Testis (tissue), 3 donors: Measurements from ENCODE around the gene ZNF429. TPM values are rescaled to one million over a fixed set of nuclear protein-coding genes. Genes with fewer than 3 reads are reported as not detected.
A peak's percentile ranks its signal among the peaks of the same experiment; 100 is the strongest.

ENCODE experiments used
- DNase-seq: peaks from one replicate; pipeline ENCODE4 v3.0.0-alpha.2; 2019
- H3K27ac ChIP-seq, 2 donors: fragments of 200-600 bp; sonication (generic); one replicate each; pipeline ENCODE4 v1.5.1; 2019
- H3K27me3 ChIP-seq: fragments of 200-600 bp; sonication (generic); one replicate; pipeline ENCODE4 v1.5.1; 2019
- H3K36me3 ChIP-seq: fragments of 200-600 bp; sonication (generic); one replicate; pipeline ENCODE4 v1.5.1; 2017; ENCODE audit warnings: low read depth; ENCODE audit errors: missing control alignments
- H3K4me1 ChIP-seq: fragments of 200-600 bp; sonication (generic); one replicate; pipeline ENCODE4 v1.5.1; 2019
- H3K4me3 ChIP-seq, 2 donors: fragments of 200-600 bp; sonication (generic); one replicate each; pipeline ENCODE4 v1.5.1; 2017 to 2019
- H3K9me3 ChIP-seq: fragments of 200-600 bp; sonication (generic); one replicate; pipeline ENCODE4 v1.5.1; 2017
- CTCF ChIP-seq, 3 experiments: fragments of 450-650 bp in 2 of 3; fragments of 200-600 bp in 1 of 3; sonication (generic) in 1 of 3; IDR thresholded peaks; one replicate each; pipeline ENCODE4 v1.5.1; 2016 to 2019; ENCODE audit warnings: antibody characterized with exemption in 3 of 3, mild to moderate bottlenecking in 2 of 3, moderate library complexity in 1 of 3
- POLR2A ChIP-seq: fragments of 450-650 bp; IDR thresholded peaks from one replicate; pipeline ENCODE4 v1.6.1; 2017; ENCODE audit warnings: antibody characterized with exemption, mild to moderate bottlenecking, moderate library complexity
- WGBS, 2 donors: methylation state at CpG; one replicate each; pipeline ENCODE4 v1.1.5; 2018; 5-methylcytosine and 5-hydroxymethylcytosine counted together
- intact Hi-C: fragments of 100-400 bp; cut with DNase I; formaldehyde crosslinking; loops from one replicate; pipeline ENCODE4 v1.15.1; 2023; ENCODE audit warnings: low total_unique reads
- polyA plus RNA-seq: library from polyadenylated mRNA; stranded (reverse); fragments of 350-450 nt; fragmentation: Illumina TruSeq; extraction: RNeasy Lipid Tissue Mini Kit (QIAGEN cat#74804); gene quantifications from one replicate; pipeline ENCODE4 v1.2.3, GENCODE V29; 2014; ENCODE audit warnings: low read depth, low replicate concordance; ENCODE audit not compliant: insufficient read depth
- total RNA-seq, 2 donors: library from RNA; depleted of rRNA; stranded (reverse); fragments of >200 nt; gene quantifications; one replicate each; pipeline ENCODE4 v1.2.3, GENCODE V29; 2016

ZNF429 gene
- total and polyA plus RNA-seq, 3 donors from 2014 or later, result 10.1 to 40.9 (median 32.3) TPM

GRCh38 chr19:21482863-21483276, 22.5 kb upstream of the ZNF429 start:
- Histone ChIP-seq H3K9me3 (no peaks in the 10 kb centered on the region), H3K4me3 (peak overlapping the region; percentile 45), H3K27ac (no peak overlapping the region), H3K36me3 (no peaks in the 10 kb centered on the region), H3K4me1 (no peaks in the 10 kb centered on the region), H3K27me3 (no peaks in the 10 kb centered on the region)
- WGBS, 2 donors, result 16 to 59% methylated on average over 10 to 18 of the region's 18 CpGs
- TF ChIP-seq CTCF (IDR thresholded peaks at IDR 0.05), result peak; percentile 55 to 73 (median 63)
- no peak for TF ChIP-seq POLR2A
- intact Hi-C loops, result no loop called here
- DNase-seq, result peak; percentile 67

- TF ChIP-seq CTCF (IDR thresholded peaks at IDR 0.05), result peak; percentile 29 to 77 (median 70)
- no peak for TF ChIP-seq POLR2A
- intact Hi-C loops, result no loop called here
- Histone ChIP-seq H3K4me1 (no peaks in the 10 kb centered on the region), H3K27me3 (no peaks in the 10 kb centered on the region), H3K4me3 (peak overlapping the region; percentile 45), H3K27ac (no peak overlapping the region), H3K9me3 (no peaks in the 10 kb centered on the region), H3K36me3 (no peaks in the 10 kb centered on the region)
- peak; percentile 85 for DNase-seq
- WGBS, 2 donors, result 35 to 65% methylated on average over 16 to 42 of the region's 43 CpGs
Measured at GRCh38 chr19:21483589-21484170, 21.7 kb upstream of the ZNF429 start.

GRCh38 chr19:21484631-21485030, 20.8 kb upstream of the ZNF429 start:
- WGBS, 2 donors, result 84 to 86% methylated on average over 5 of the region's 5 CpGs
- H3K4me3 ChIP-seq, result no peak overlapping the region
- TF ChIP-seq CTCF (IDR thresholded peaks at IDR 0.05) (no peak), POLR2A (no peak)

GRCh38 chr19:21485926-21486325, 19.5 kb upstream of the ZNF429 start:
- TF ChIP-seq POLR2A (no peak), CTCF (IDR thresholded peaks at IDR 0.05) (no peak)
- Histone ChIP-seq H3K36me3 (no peaks in the 10 kb centered on the region), H3K27ac (no peak overlapping the region), H3K9me3 (no peaks in the 10 kb centered on the region), H3K27me3 (no peaks in the 10 kb centered on the region), H3K4me1 (no peaks in the 10 kb centered on the region), H3K4me3 (no peak overlapping the region)
- DNase-seq, result no peak
- intact Hi-C loops, result no loop called here

More at GRCh38 chr19:21484631-21485030, 20.8 kb upstream of the ZNF429 start:
- intact Hi-C loops, result no loop called here
- no peaks in the 10 kb centered on the region for H3K9me3 ChIP-seq
- no peaks in the 10 kb centered on the region for H3K36me3 ChIP-seq
- H3K27ac ChIP-seq, result no peak overlapping the region
- no peak for DNase-seq
- no peaks in the 10 kb centered on the region for H3K27me3 ChIP-seq
- no peaks in the 10 kb centered on the region for H3K4me1 ChIP-seq

DNA sequence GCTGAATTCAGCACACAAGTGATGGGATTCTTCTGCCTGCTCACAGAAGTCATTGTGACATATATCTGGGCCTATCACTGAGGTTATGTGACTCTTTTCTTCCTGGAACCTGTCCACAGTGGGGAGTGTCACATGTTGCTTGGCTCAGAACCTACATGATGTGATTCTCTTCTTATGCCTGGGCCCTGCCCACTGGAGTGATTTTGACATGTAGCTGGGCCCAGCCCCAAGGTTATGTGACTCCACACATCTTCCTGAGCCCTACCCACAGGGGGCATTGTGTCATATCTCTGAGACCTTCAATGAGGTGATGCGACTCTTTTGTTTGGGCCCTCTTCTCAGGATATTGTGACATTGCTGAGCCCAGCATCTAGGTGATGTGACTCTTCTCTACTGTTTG, 17.4 kb upstream of the ZNF429 start:
- no peaks in the 10 kb centered on the region for H3K4me1 ChIP-seq
- TF ChIP-seq POLR2A, result no peak
- TF ChIP-seq CTCF (IDR thresholded peaks at IDR 0.05), result no peak
- intact Hi-C loops, result no loop called here
- DNase-seq, result no peak
- no peaks in the 10 kb centered on the region for H3K36me3 ChIP-seq
- 100% methylated on average over 1 of the region's 1 CpG for WGBS, 2 donors
- H3K27ac ChIP-seq, result no peak overlapping the region
- H3K9me3 ChIP-seq, result no peaks in the 10 kb centered on the region
- H3K27me3 ChIP-seq, result no peaks in the 10 kb centered on the region
- H3K4me3 ChIP-seq, result no peak overlapping the region
